A549 (cell line): ENCODE data around the gene INPP4B. TPM values are rescaled to one million over a fixed set of nuclear protein-coding genes. Genes with fewer than 3 reads are reported as not detected.

Experiments used
- ATAC-seq, 2 experiments: fragments of 200-7000 bp in 1 of 2; fragments of >200 bp in 1 of 2; cut with Nextera tagmentation in 1 of 2; cut with Tn5 transposase in 1 of 2; 3 replicates each; pipeline versions ENCODE4 v1.8.0 to v1.9.1; 2018 to 2020; ENCODE audit warnings: mild to moderate bottlenecking in 1 of 2, moderate library complexity in 1 of 2
- CTCF ChIA-PET: fragments of 300-600 bp; sonication (Branson Sonifier 250); formaldehyde crosslinking; extraction: SDS; loops from one replicate; lab custom pipeline; 2021; ENCODE audit warnings: antibody characterized with exemption, inconsistent platforms; lab: Yijun Ruan, JAX
- POLR2A ChIA-PET: fragments of 350-600 bp; formaldehyde crosslinking; extraction: SDS; loops from one replicate; lab custom pipeline; 2021; ENCODE audit warnings: antibody characterized with exemption, inconsistent platforms; lab: Yijun Ruan, JAX
- DNase-seq, 2 experiments: peaks; one replicate each; pipeline versions ENCODE4 v3.0.0 to v3.0.0-alpha.2; 2011 to 2016; ENCODE audit warnings: low read depth in 1 of 2, low spot score in 1 of 2
- FAIRE-seq: peaks from 2 replicates; lab custom pipeline; 2011; peaks lifted over from hg19 to GRCh38; lab: Jason Lieb, UNC
- H3K27ac ChIP-seq, 2 experiments: fragments of >200 bp; sonication (Bioruptor Twin); formaldehyde crosslinking; 3 replicates each; pipeline ENCODE4 v1.5.1; 2016 to 2017
- H3K4me1 ChIP-seq: fragments of >200 bp; sonication (Bioruptor Twin); formaldehyde crosslinking; 3 replicates; pipeline ENCODE4 v1.6.1; 2016
- H3K4me2 ChIP-seq: fragments of >200 bp; sonication (Bioruptor Twin); formaldehyde crosslinking; 3 replicates; pipeline ENCODE4 v1.6.1; 2016
- H3K4me3 ChIP-seq: fragments of >200 bp; sonication (Bioruptor Twin); formaldehyde crosslinking; 3 replicates; pipeline ENCODE4 v1.5.1; 2016
- H3K9me3 ChIP-seq: fragments of >200 bp; sonication (Bioruptor Twin); formaldehyde crosslinking; 3 replicates; pipeline ENCODE4 v1.6.1; 2016
- BCL3 ChIP-seq: fragments of >200 bp; sonication (Bioruptor Twin); formaldehyde crosslinking; IDR thresholded peaks from 3 replicates; pipeline ENCODE4 v1.6.1; 2016
- CHD2 ChIP-seq: fragments of 150-350 bp; IDR thresholded peaks from 2 replicates; pipeline ENCODE4 v1.6.1; 2014; ENCODE audit warnings: low read length; ENCODE audit not compliant: partially characterized antibody
- EHMT2 ChIP-seq: fragments of 200-600 bp; sonication (generic); IDR thresholded peaks from 2 replicates; pipeline ENCODE4 v1.6.1; 2016; ENCODE audit warnings: antibody characterized with exemption, low read depth, mild to moderate bottlenecking, moderate library complexity
- EP300 ChIP-seq, 2 experiments: fragments of >200 bp; sonication (Bioruptor Twin); formaldehyde crosslinking; IDR thresholded peaks; 2 replicates in 1 of 2; 3 replicates in 1 of 2; pipeline ENCODE4 v1.6.1; 2016 to 2017
- FOXS1 ChIP-seq: fragments of 250-450 bp; sonication (Bioruptor Pico); IDR thresholded peaks from 2 replicates; pipeline ENCODE4 v1.5.0; 2020; ENCODE audit warnings: mild to moderate bottlenecking, moderate library complexity
- HEYL ChIP-seq: fragments of 250-450 bp; sonication (Bioruptor Pico); IDR thresholded peaks from 2 replicates; pipeline ENCODE4 v1.8.0; 2021; ENCODE audit warnings: mild to moderate bottlenecking, moderate library complexity
- HOXA7 ChIP-seq: fragments of 250-450 bp; sonication (Bioruptor Pico); IDR thresholded peaks from 2 replicates; pipeline ENCODE4 v1.5.0; 2020; ENCODE audit warnings: mild to moderate bottlenecking, moderate library complexity
- HOXB13 ChIP-seq: fragments of 250-450 bp; sonication (Bioruptor Pico); IDR thresholded peaks from 2 replicates; pipeline ENCODE4 v1.5.0; 2020; ENCODE audit warnings: low read depth, mild to moderate bottlenecking, moderate library complexity
- JUNB ChIP-seq: fragments of >200 bp; sonication (Bioruptor Twin); formaldehyde crosslinking; IDR thresholded peaks from 2 replicates; pipeline ENCODE4 v1.6.1; 2016
- KDM5A ChIP-seq: fragments of 200-600 bp; sonication (generic); IDR thresholded peaks from 2 replicates; pipeline ENCODE4 v1.6.1; 2016; ENCODE audit warnings: antibody characterized with exemption, mild to moderate bottlenecking
- MAFK ChIP-seq: fragments of 450-650 bp; IDR thresholded peaks from 2 replicates; pipeline ENCODE4 v1.6.1; 2014; ENCODE audit not compliant: partially characterized antibody
- MAZ ChIP-seq: fragments of 150-350 bp; IDR thresholded peaks from 2 replicates; pipeline ENCODE4 v1.6.1; 2014; ENCODE audit warnings: antibody characterized with exemption, low read depth, low read length, borderline replicate concordance
- NFE2L2 ChIP-seq: fragments of 150-350 bp; conservative IDR thresholded peaks from 2 replicates; pipeline ENCODE4 v1.6.1; 2014; ENCODE audit warnings: low read length
- NPAS2 ChIP-seq: fragments of 250-450 bp; sonication (Bioruptor Pico); IDR thresholded peaks from 2 replicates; pipeline ENCODE4 v1.8.0; 2022; ENCODE audit warnings: mild to moderate bottlenecking, moderate library complexity, borderline replicate concordance
- NR3C1 ChIP-seq: fragments of >200 bp; sonication (Bioruptor Twin); formaldehyde crosslinking; IDR thresholded peaks from 3 replicates; pipeline ENCODE4 v1.6.1; 2017
- PHF8 ChIP-seq: fragments of 200-600 bp; sonication (generic); IDR thresholded peaks from 2 replicates; pipeline ENCODE4 v1.6.1; 2016; ENCODE audit warnings: low read depth, mild to moderate bottlenecking, antibody characterized with exemption, moderate library complexity, borderline replicate concordance
- RFX5 ChIP-seq: fragments of 450-650 bp; IDR thresholded peaks from 2 replicates; pipeline ENCODE4 v1.7.1; 2014; ENCODE audit warnings: antibody characterized with exemption, mild to moderate bottlenecking, moderate library complexity
- RNF2 ChIP-seq: fragments of 200-600 bp; sonication (generic); IDR thresholded peaks from 2 replicates; pipeline ENCODE4 v1.6.1; 2016; ENCODE audit warnings: low read depth, mild to moderate bottlenecking, antibody characterized with exemption, moderate library complexity, borderline replicate concordance
- SREBF2 ChIP-seq: fragments of 450-650 bp; IDR thresholded peaks from 2 replicates; pipeline ENCODE4 v1.6.1; 2014; ENCODE audit warnings: mild to moderate bottlenecking, moderate library complexity
- TFCP2L1 ChIP-seq: fragments of 250-450 bp; sonication (Bioruptor Pico); IDR thresholded peaks from 2 replicates; pipeline ENCODE4 v1.5.0; 2021; ENCODE audit warnings: mild to moderate bottlenecking
- USF2 ChIP-seq: fragments of 450-650 bp; IDR thresholded peaks from 2 replicates; pipeline ENCODE4 v1.6.1; 2014; ENCODE audit warnings: antibody characterized with exemption
- ZSCAN20 ChIP-seq: fragments of 250-450 bp; sonication (Bioruptor Pico); IDR thresholded peaks from 2 replicates; pipeline ENCODE4 v1.8.0; 2022; ENCODE audit warnings: mild to moderate bottlenecking, moderate library complexity
- WGBS: methylation state at CpG from one replicate; pipeline ENCODE4 v1.1.6; 2017; ENCODE audit errors: missing lambda C conversion rate; 5-methylcytosine and 5-hydroxymethylcytosine counted together
- polyA plus RNA-seq, 4 experiments: library from polyadenylated mRNA; depleted of rRNA in 3 of 4; stranded (reverse); fragments of >200 nt; fragmentation: RNase III in 1 of 4; extraction: RNeasy Plus Mini Kit Qiagen cat#74134 plus additional on column Dnase treatment in 1 of 4; gene quantifications; 2 replicates in 3 of 4; 3 replicates in 1 of 4; pipeline ENCODE4 v1.2.3, GENCODE V29; 2011 to 2017
- TF ChIP-seq, protein P1 (sequence below): IDR thresholded peaks from 2 replicates; pipeline ENCODE4 v1.6.1; 2012; ENCODE audit warnings: low read depth, borderline replicate concordance
- TF ChIP-seq, protein P2 (sequence below): fragments of 250-450 bp; sonication (Bioruptor Pico); IDR thresholded peaks from 2 replicates; pipeline ENCODE4 v1.5.0; 2020; ENCODE audit warnings: low read depth, mild to moderate bottlenecking, moderate library complexity
- TF ChIP-seq, protein P3 (sequence below): fragments of >200 bp; sonication (Bioruptor Twin); formaldehyde crosslinking; IDR thresholded peaks from 3 replicates; pipeline ENCODE4 v1.5.1; 2016

INPP4B gene
- polyA plus RNA-seq, 2 of the 4 experiments (the other 2 are of a cell fraction), result 7.2 to 14.9 TPM

- H3K4me1 ChIP-seq, result no peaks in the 10 kb centered on the region
- ATAC-seq (no peak), FAIRE-seq (no peak), DNase-seq (no peak)
- ChIA-PET POLR2A (no interaction called here), CTCF (no interaction called here)
- H3K9me3 ChIP-seq, result peaks cover 2% of the 10 kb centered on the region; the same call in 1 of the 3 replicates
- H3K4me2 ChIP-seq, result no peak overlapping the region
- WGBS, result 6% methylated on average over 1 of the region's 1 CpG
- no peak overlapping the region for H3K27ac ChIP-seq
- TF ChIP-seq HEYL (no peak), MAFK (no peak), CHD2 (no peak), ZSCAN20 (CRISPR knock-in tag) (no peak), NFE2L2 (no peak), NPAS2 (CRISPR knock-in tag) (no peak), RFX5 (no peak), PHF8 (no peak), USF2 (no peak), KDM5A (no peak), SREBF2 (no peak), EHMT2 (no peak), HOXA7 (CRISPR knock-in tag) (no peak), TFCP2L1 (CRISPR knock-in tag) (no peak), NR3C1 (no peak), HOXB13 (no peak)
- TF ChIP-seq, protein P1, sequence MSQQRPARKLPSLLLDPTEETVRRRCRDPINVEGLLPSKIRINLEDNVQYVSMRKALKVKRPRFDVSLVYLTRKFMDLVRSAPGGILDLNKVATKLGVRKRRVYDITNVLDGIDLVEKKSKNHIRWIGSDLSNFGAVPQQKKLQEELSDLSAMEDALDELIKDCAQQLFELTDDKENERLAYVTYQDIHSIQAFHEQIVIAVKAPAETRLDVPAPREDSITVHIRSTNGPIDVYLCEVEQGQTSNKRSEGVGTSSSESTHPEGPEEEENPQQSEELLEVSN, result no peak
- TF ChIP-seq, protein P2, sequence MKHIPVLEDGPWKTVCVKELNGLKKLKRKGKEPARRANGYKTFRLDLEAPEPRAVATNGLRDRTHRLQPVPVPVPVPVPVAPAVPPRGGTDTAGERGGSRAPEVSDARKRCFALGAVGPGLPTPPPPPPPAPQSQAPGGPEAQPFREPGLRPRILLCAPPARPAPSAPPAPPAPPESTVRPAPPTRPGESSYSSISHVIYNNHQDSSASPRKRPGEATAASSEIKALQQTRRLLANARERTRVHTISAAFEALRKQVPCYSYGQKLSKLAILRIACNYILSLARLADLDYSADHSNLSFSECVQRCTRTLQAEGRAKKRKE, result no peak
- H3K4me3 ChIP-seq, result no peak overlapping the region
Observed at GRCh38 chr4:141995056-141995455, 851.0 kb downstream of the INPP4B start.

GRCh38 chr4:141977433-141977832 is 868.7 kb downstream of the INPP4B start:
- ChIA-PET CTCF (no interaction called here), POLR2A (no interaction called here)
- H3K4me1 ChIP-seq, result no peaks in the 10 kb centered on the region
- no peak overlapping the region for H3K27ac ChIP-seq
- H3K4me3 ChIP-seq, result no peak overlapping the region
- 75% methylated on average over 3 of the region's 3 CpGs for WGBS
- H3K9me3 ChIP-seq, result peaks cover 5% of the 10 kb centered on the region; the same call in 2 of the 3 replicates
- TF ChIP-seq ZSCAN20 (CRISPR knock-in tag) (no peak), FOXS1 (CRISPR knock-in tag) (no peak), EP300 (IDR thresholded peaks at IDR 0.05) (no peak), NR3C1 (no peak), JUNB (no peak), RNF2 (no peak), BCL3 (no peak), MAZ (no peak)
- TF ChIP-seq, protein P3, sequence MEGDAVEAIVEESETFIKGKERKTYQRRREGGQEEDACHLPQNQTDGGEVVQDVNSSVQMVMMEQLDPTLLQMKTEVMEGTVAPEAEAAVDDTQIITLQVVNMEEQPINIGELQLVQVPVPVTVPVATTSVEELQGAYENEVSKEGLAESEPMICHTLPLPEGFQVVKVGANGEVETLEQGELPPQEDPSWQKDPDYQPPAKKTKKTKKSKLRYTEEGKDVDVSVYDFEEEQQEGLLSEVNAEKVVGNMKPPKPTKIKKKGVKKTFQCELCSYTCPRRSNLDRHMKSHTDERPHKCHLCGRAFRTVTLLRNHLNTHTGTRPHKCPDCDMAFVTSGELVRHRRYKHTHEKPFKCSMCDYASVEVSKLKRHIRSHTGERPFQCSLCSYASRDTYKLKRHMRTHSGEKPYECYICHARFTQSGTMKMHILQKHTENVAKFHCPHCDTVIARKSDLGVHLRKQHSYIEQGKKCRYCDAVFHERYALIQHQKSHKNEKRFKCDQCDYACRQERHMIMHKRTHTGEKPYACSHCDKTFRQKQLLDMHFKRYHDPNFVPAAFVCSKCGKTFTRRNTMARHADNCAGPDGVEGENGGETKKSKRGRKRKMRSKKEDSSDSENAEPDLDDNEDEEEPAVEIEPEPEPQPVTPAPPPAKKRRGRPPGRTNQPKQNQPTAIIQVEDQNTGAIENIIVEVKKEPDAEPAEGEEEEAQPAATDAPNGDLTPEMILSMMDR, result no peak
- DNase-seq (no peak), FAIRE-seq (no peak), ATAC-seq (no peak)
- no peak overlapping the region for H3K4me2 ChIP-seq
